Retinal pigment epithelial cell (primary cell): ENCODE results near the gene SF3B6.

Experiments
- DNase-seq: peaks from one replicate; pipeline ENCODE4 v3.0.0-alpha.2; 2010; ENCODE audit warnings: low read depth
- H3K4me3 ChIP-seq: 2 replicates; pipeline ENCODE4 v1.5.1; 2011; ENCODE audit warnings: mild to moderate bottlenecking, low read length, control low read depth, moderate library complexity
- TF ChIP-seq, protein P1 (sequence below): conservative IDR thresholded peaks from 2 replicates; pipeline ENCODE4 v1.5.1; 2011; ENCODE audit warnings: low read depth, low read length, control low read depth, inconsistent platforms

SF3B6 gene

DNA sequence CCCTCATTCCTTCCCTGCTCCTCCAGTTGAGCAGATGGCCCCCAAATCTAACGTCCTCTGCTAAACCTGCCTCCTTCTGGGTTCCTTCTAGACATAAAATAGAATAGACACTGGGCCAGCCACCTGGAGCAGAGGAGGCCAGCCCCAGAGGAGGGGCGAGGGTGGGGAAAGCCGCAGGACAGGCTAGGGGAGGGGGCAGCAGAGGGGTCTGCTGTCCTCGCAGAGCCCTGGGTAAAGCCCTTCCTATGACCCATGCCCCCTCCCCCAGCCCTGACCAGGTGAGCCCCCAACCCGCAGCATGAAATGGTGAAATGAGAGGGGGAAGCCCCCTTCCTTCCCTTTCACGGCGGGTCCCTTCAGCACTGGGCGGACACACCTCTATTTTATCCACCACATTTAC lies 58.4 kb downstream of the SF3B6 start:
- DNase-seq, result no peak
- TF ChIP-seq, protein P1, sequence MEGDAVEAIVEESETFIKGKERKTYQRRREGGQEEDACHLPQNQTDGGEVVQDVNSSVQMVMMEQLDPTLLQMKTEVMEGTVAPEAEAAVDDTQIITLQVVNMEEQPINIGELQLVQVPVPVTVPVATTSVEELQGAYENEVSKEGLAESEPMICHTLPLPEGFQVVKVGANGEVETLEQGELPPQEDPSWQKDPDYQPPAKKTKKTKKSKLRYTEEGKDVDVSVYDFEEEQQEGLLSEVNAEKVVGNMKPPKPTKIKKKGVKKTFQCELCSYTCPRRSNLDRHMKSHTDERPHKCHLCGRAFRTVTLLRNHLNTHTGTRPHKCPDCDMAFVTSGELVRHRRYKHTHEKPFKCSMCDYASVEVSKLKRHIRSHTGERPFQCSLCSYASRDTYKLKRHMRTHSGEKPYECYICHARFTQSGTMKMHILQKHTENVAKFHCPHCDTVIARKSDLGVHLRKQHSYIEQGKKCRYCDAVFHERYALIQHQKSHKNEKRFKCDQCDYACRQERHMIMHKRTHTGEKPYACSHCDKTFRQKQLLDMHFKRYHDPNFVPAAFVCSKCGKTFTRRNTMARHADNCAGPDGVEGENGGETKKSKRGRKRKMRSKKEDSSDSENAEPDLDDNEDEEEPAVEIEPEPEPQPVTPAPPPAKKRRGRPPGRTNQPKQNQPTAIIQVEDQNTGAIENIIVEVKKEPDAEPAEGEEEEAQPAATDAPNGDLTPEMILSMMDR, result no peak
- no peak overlapping the region for H3K4me3 ChIP-seq
